Adrenal gland (tissue), 5 donors: ENCODE results near the gene NDUFV3.

Experiments used
- POLR2A ChIP-seq, 2 donors: fragments of 450-650 bp; IDR thresholded peaks; one replicate each; pipeline ENCODE4 v1.6.1; 2017; ENCODE audit warnings: antibody characterized with exemption in 2 of 2, mild to moderate bottlenecking in 2 of 2, moderate library complexity in 1 of 2
- TF ChIP-seq, protein P1 (sequence below), 6 experiments: fragments of 450-650 bp in 4 of 6; fragments of 200-600 bp in 2 of 6; sonication (generic) in 1 of 6; IDR thresholded peaks; 1 replicate in 5 of 6; 2 replicates in 1 of 6; pipeline versions ENCODE4 v1.5.1 to v1.8.0; 2016 to 2021; ENCODE audit warnings: antibody characterized with exemption in 6 of 6, mild to moderate bottlenecking in 2 of 6, moderate library complexity in 1 of 6
- donor health status: DM: no; HTN: no; CAD: no.

DNA sequence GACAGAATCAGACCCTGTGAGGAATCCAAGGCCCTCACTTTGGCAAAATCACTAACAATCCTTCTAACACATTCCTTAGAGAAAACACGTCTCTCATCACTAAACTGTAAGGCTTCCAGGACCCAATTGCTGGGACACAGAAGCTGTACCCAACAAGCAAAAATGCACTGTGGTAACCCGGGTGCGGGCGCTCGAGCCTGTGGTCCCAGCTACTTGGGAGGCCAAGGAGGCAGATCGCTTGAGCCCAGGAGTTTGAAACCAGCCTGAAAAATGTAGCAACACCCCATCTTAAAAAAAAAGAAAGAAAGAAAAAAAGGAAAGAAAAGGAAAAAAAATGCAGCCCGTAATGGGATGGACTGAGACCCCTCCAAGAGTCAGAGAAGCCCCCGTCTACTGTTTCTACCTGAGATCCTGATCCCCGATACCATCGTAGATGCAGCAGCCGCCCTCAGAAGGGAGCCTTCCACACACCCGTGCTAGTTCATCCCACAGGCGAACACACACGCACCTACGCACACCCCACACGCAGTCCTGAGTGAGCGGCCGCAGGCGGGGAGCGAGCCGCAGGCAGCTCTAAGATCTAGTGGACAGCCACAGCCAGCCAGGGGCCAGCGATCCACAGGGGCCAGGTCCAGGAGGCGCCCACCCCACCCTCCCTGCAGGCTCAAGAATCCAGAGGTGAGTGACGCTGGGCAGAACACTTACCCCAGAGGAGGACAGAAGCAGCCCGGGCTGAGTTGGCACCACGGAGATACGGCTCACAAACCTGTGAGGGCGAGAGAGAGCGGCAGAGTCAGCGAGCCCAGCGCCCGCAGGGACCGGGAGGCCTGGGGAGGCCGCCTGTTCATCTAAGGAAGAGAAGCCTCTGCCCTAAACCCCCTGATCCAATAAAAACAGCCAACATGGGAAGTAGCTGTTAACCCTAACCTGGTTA lies 33.9 kb upstream of the NDUFV3 start:
- TF ChIP-seq, protein P1, sequence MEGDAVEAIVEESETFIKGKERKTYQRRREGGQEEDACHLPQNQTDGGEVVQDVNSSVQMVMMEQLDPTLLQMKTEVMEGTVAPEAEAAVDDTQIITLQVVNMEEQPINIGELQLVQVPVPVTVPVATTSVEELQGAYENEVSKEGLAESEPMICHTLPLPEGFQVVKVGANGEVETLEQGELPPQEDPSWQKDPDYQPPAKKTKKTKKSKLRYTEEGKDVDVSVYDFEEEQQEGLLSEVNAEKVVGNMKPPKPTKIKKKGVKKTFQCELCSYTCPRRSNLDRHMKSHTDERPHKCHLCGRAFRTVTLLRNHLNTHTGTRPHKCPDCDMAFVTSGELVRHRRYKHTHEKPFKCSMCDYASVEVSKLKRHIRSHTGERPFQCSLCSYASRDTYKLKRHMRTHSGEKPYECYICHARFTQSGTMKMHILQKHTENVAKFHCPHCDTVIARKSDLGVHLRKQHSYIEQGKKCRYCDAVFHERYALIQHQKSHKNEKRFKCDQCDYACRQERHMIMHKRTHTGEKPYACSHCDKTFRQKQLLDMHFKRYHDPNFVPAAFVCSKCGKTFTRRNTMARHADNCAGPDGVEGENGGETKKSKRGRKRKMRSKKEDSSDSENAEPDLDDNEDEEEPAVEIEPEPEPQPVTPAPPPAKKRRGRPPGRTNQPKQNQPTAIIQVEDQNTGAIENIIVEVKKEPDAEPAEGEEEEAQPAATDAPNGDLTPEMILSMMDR (IDR thresholded peaks at IDR 0.05), result no peak
- no peak for TF ChIP-seq POLR2A (IDR thresholded peaks at IDR 0.05)
